GM12801 (cell line): ENCODE results near the gene XRN2.

Source experiments
- CTCF ChIP-seq: IDR thresholded peaks from one replicate; pipeline ENCODE4 v1.5.1; 2011; ENCODE audit warnings: control low read depth; ENCODE audit not compliant: insufficient read length; ENCODE audit errors: extremely low read depth

The XRN2 gene

GRCh38 chr20:21381619-21382018, 78.5 kb downstream of the XRN2 start:
- TF ChIP-seq CTCF = no peak

GRCh38 chr20:21384308-21384892, 81.3 kb downstream of the XRN2 start:
- TF ChIP-seq CTCF = no peak

GRCh38 chr20:21386111-21386510, 83.0 kb downstream of the XRN2 start:
- no peak for TF ChIP-seq CTCF

GRCh38 chr20:21387528-21387927, 84.4 kb downstream of the XRN2 start:
- no peak for TF ChIP-seq CTCF

- TF ChIP-seq CTCF = no peak
Measured at GRCh38 chr20:21388566-21388965, 85.4 kb downstream of the XRN2 start.

- no peak for TF ChIP-seq CTCF
Measured at GRCh38 chr20:21389368-21389767, 86.2 kb downstream of the XRN2 start.

GRCh38 chr20:21390768-21391167, 87.6 kb downstream of the XRN2 start:
- TF ChIP-seq CTCF = no peak
